Measurements from ENCODE around the gene SLC30A9.

GRCh38 chr4:42133006-42133405 lies 142.7 kb downstream of the SLC30A9 start:
- TF ChIP-seq EZH2 (IDR thresholded peaks at IDR 0.05; ENCODE audit: low read length, missing control alignments): no peak
- TF ChIP-seq CTCF (conservative IDR thresholded peaks at IDR 0.05 in 1 of 2, IDR thresholded peaks at IDR 0.05 in 1 of 2; ENCODE audit: low read depth in 1 of 2, low read length in 2 of 2): no peak

All from fibroblast of lung (primary cell).